Measurements from ENCODE around the gene GULP1. TPM values are rescaled to one million over a fixed set of nuclear protein-coding genes. Genes with fewer than 3 reads are reported as not detected.

Gene GULP1
- total and polyA plus RNA-seq, 10 of the 15 experiments (the other 5 are each of a cell fraction or from before 2014, with no cell fraction given) = 0.02 to 1.3 (median 0.15) TPM; not detected in 5

DNA sequence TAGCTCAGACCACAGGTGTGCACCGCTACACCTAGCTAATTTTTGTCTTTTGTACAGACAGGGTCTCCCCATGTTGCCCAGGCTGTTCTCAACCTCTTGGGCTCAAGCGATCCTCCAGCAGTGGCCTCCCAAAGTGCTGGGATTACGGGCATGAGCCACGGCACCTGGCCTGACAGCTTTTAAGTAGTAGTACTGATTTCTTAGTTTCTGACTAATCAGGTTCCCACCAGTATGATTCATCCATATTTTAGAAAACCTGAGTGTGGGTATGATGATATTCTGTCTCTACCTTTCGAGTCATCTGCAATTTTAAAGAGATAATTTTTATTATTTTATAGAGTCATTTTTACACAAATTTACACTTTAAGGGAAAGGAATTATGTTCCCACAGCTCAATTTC is 46.4 kb upstream of the GULP1 start:
- 19% methylated on average over 5 of the region's 5 CpGs for WGBS (ENCODE audit: insufficient coverage, insufficient replicate concordance, low lambda C conversion rate, missing lambda C conversion rate)
- BruUV-seq (replicated peaks) = no TSS peak
- no peaks in the 10 kb centered on the region for H3K36me3 ChIP-seq (ENCODE audit: control insufficient read depth in 2 of 2, insufficient read depth in 2 of 2, low read length in 1 of 2)
- FAIRE-seq (no peak), ATAC-seq (no peak), DNase-seq (ENCODE audit: low read depth, low spot score) (no peak)
- POLR2A ChIA-PET = no interaction called here
- no peaks in the 10 kb centered on the region for H3K9me3 ChIP-seq (replicated peaks; ENCODE audit: control insufficient read depth, insufficient read depth, low read length)
- no peak overlapping the region for H2AFZ ChIP-seq (ENCODE audit: control insufficient read depth, low read depth, low read length)
- no peak overlapping the region for H3K4me2 ChIP-seq (ENCODE audit: control insufficient read depth, insufficient read depth)
- H3K79me2 ChIP-seq (ENCODE audit: control insufficient read depth, insufficient read depth, low read length) = no peaks in the 10 kb centered on the region
- CTCF ChIA-PET = interaction anchor here (0.9 to 1.3 kb wide), 2 partner anchors 8 to 9 kb away, joined by 3 to 4 read pairs; no protein-coding TSS in a partner anchor
- RAD21 ChIA-PET (ENCODE audit: unreplicated experiment) = interaction anchor here (0.9 kb wide), 1 partner anchor 8 kb away, joined by 3 read pairs; no protein-coding TSS in a partner anchor
- SMC1A ChIA-PET (ENCODE audit: uncharacterized antibody, unreplicated experiment) = interaction anchor here (0.7 to 1.6 kb wide), 2 partner anchors 9 to 13 kb away, joined by 3 to 4 read pairs; no protein-coding TSS in a partner anchor
- no peaks in the 10 kb centered on the region for H3K27me3 ChIP-seq (replicated peaks in 1 of 2; ENCODE audit: control insufficient read depth in 2 of 2, insufficient read depth in 2 of 2, low read length in 1 of 2)
- no peak overlapping the region for H3K9ac ChIP-seq (ENCODE audit: control insufficient read depth, insufficient read depth, low read length)
- H3K4me1 ChIP-seq (ENCODE audit: control insufficient read depth, insufficient read depth, low read length) = no peaks in the 10 kb centered on the region
- H4K20me1 ChIP-seq (ENCODE audit: control insufficient read depth, insufficient read depth) = no peaks in the 10 kb centered on the region
- H3K4me3 ChIP-seq = no peak overlapping the region
- in situ Hi-C loops (cut with MboI) = no loop called here
- no peak overlapping the region for H3K27ac ChIP-seq (ENCODE audit: control insufficient read depth, insufficient read depth)
- intact Hi-C loops (cut with micrococcal nuclease; ENCODE audit: unreplicated experiment) = no loop called here
- TF ChIP-seq, protein P1, sequence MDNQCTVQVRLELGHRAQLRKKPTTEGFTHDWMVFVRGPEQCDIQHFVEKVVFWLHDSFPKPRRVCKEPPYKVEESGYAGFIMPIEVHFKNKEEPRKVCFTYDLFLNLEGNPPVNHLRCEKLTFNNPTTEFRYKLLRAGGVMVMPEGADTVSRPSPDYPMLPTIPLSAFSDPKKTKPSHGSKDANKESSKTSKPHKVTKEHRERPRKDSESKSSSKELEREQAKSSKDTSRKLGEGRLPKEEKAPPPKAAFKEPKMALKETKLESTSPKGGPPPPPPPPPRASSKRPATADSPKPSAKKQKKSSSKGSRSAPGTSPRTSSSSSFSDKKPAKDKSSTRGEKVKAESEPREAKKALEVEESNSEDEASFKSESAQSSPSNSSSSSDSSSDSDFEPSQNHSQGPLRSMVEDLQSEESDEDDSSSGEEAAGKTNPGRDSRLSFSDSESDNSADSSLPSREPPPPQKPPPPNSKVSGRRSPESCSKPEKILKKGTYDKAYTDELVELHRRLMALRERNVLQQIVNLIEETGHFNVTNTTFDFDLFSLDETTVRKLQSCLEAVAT (IDR thresholded peaks at IDR 0.05) = no peak
- TF ChIP-seq, protein P2, sequence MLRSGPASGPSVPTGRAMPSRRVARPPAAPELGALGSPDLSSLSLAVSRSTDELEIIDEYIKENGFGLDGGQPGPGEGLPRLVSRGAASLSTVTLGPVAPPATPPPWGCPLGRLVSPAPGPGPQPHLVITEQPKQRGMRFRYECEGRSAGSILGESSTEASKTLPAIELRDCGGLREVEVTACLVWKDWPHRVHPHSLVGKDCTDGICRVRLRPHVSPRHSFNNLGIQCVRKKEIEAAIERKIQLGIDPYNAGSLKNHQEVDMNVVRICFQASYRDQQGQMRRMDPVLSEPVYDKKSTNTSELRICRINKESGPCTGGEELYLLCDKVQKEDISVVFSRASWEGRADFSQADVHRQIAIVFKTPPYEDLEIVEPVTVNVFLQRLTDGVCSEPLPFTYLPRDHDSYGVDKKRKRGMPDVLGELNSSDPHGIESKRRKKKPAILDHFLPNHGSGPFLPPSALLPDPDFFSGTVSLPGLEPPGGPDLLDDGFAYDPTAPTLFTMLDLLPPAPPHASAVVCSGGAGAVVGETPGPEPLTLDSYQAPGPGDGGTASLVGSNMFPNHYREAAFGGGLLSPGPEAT (IDR thresholded peaks at IDR 0.05; ENCODE audit: low read depth) = no peak
- TF ChIP-seq RBBP5 (conservative IDR thresholded peaks at IDR 0.05) = no peak
- TF ChIP-seq PAX5 (IDR thresholded peaks at IDR 0.05; ENCODE audit: borderline replicate concordance, low read depth, low read length) = no peak
- TF ChIP-seq TCF12 (IDR thresholded peaks at IDR 0.05; ENCODE audit: low read depth, low read length) = no peak
- no peak for TF ChIP-seq BHLHE40 (IDR thresholded peaks at IDR 0.05; ENCODE audit: borderline replicate concordance in 1 of 2, low read depth in 2 of 2, low read length in 1 of 2)
- no peak for TF ChIP-seq ZZZ3 (IDR thresholded peaks at IDR 0.05; ENCODE audit: control insufficient read depth, insufficient read length, low read depth)
- no peak for TF ChIP-seq CBX3 (IDR thresholded peaks at IDR 0.05; ENCODE audit: borderline replicate concordance, low read depth)
- TF ChIP-seq SMAD5 (IDR thresholded peaks at IDR 0.05; ENCODE audit: low read depth) = no peak
- TF ChIP-seq NFYA (IDR thresholded peaks at IDR 0.05; ENCODE audit: borderline replicate concordance, low read depth, low read length) = no peak
- TF ChIP-seq JUND (IDR thresholded peaks at IDR 0.05; ENCODE audit: low read depth, low read length) = no peak
- TF ChIP-seq IKZF1 (conservative IDR thresholded peaks at IDR 0.05) = no peak
- TF ChIP-seq NFXL1 (IDR thresholded peaks at IDR 0.05; ENCODE audit: borderline replicate concordance) = no peak
